ENCODE data around the gene SRCAP.

The SRCAP gene

GRCh38 chr16:30760001-30760559 lies 61.1 kb downstream of the SRCAP start:
- DNase-seq: no peak

- no peak for DNase-seq
Measured at GRCh38 chr16:30760577-30761426, 61.8 kb downstream of the SRCAP start.

GRCh38 chr16:30761427-30761927 lies 62.5 kb downstream of the SRCAP start:
- DNase-seq: peak; percentile 11

- peak; percentile 96 for DNase-seq
Measured at GRCh38 chr16:30761928-30762902, 63.2 kb downstream of the SRCAP start, which contains the start of the genes CFAP119 and RNF40. Gene CFAP119, minus strand, starts transcription at chr16:30762062. Its CDS starts 314 bp downstream, at chr16:30761748. Gene RNF40, plus strand, starts transcription at chr16:30762322. Its CDS starts 224 bp downstream, at chr16:30762546.

GRCh38 chr16:30762991-30763725 lies 64.2 kb downstream of the SRCAP start:
- DNase-seq: no peak

- DNase-seq: no peak
Measured at GRCh38 chr16:30764086-30764485, 65.1 kb downstream of the SRCAP start.

GRCh38 chr16:30764816-30765465 lies 66.0 kb downstream of the SRCAP start:
- DNase-seq: no peak

GRCh38 chr16:30766206-30766932 lies 67.4 kb downstream of the SRCAP start:
- no peak for DNase-seq

- DNase-seq: no peak
Measured at GRCh38 chr16:30766933-30767284, 67.9 kb downstream of the SRCAP start.

- no peak for DNase-seq
Measured at GRCh38 chr16:30767767-30768465, 68.9 kb downstream of the SRCAP start.

- no peak for DNase-seq
Measured at GRCh38 chr16:30768583-30769181, 69.7 kb downstream of the SRCAP start.

GRCh38 chr16:30769379-30770089 lies 70.6 kb downstream of the SRCAP start:
- DNase-seq: no peak

- DNase-seq: no peak
Measured at GRCh38 chr16:30771726-30772125, 72.8 kb downstream of the SRCAP start.

GRCh38 chr16:30773826-30774225 lies 74.9 kb downstream of the SRCAP start:
- DNase-seq: no peak

GRCh38 chr16:30774367-30775130 lies 75.6 kb downstream of the SRCAP start:
- DNase-seq: peak; percentile 13

GRCh38 chr16:30775131-30775391 lies 76.1 kb downstream of the SRCAP start:
- DNase-seq: no peak

- peak; percentile 81 for DNase-seq
Measured at GRCh38 chr16:30775392-30776188, 76.6 kb downstream of the SRCAP start.
